GM18498 (cell line): ENCODE results near the gene CNTNAP3B.
"Not testable (repeated sequence)": the region's sequence is repeated elsewhere in the genome, so short reads cannot be mapped to it uniquely, and the experiment has no call there.

ENCODE experiments used
- ATAC-seq: cut with Tn5 transposase; IDR thresholded peaks from one replicate; pipeline ENCODE4 v1.9.1; 2021; ENCODE audit warnings: mild to moderate bottlenecking, moderate library complexity; ENCODE audit not compliant: unreplicated experiment

The CNTNAP3B gene

DNA sequence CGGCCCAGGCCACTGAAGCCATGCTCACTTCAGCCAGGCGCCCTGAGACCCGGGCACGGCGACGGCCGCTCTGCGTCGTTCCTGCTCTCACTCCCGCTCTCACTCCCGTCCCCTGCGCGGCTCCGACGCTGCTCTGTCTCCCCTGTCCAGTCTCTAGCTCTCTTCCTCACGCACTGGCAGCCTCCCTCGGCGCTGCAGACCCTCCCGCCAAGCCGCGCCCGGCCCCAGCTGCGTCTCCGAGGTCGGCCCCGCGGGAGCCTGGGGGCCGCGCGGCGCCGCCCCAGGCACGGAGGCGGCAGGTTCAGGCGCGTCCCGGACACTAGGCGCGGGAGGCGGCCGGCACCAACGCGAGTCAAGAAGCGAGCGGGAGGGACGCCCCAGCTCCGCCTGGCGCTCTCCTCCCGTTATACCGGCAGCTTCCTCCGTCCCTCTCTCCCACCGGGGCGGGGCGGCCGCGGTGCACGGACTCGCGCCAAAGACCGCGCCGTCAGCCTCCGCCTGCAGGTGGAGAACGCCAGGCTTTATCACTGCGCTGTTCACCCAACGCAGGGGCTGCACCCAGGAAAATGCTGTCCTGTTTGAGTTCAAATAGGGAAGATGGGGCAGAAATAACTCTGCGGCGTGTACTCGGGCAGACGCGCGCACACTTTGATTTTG is at the start of gene CNTNAP3B:
CNTNAP3B (minus strand) TSS at position 354 of the 657 bp plus-strand sequence; CDS start at position 22, 332 bp downstream.
- not testable (repeated sequence) for ATAC-seq

DNA sequence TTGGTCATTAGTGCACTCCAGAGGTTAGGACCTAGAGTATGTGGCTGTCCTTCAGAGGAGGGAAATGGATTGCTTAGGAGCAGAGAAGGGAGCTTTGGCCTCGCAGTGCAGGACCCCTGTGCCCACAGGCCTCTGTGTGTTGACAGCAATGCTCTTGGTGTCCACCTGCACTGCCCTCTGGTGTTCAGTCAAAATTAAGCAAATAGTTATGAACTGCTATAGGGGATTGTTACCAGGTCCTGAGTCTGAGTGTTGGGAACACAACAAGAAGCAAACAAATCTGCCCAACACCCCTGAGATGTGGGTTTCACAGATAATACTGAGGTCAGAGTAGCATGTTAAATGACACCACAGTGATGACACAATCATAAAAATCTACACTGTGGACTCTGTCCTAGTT is 31.1 kb upstream of the CNTNAP3B start:
- not testable (repeated sequence) for ATAC-seq

DNA sequence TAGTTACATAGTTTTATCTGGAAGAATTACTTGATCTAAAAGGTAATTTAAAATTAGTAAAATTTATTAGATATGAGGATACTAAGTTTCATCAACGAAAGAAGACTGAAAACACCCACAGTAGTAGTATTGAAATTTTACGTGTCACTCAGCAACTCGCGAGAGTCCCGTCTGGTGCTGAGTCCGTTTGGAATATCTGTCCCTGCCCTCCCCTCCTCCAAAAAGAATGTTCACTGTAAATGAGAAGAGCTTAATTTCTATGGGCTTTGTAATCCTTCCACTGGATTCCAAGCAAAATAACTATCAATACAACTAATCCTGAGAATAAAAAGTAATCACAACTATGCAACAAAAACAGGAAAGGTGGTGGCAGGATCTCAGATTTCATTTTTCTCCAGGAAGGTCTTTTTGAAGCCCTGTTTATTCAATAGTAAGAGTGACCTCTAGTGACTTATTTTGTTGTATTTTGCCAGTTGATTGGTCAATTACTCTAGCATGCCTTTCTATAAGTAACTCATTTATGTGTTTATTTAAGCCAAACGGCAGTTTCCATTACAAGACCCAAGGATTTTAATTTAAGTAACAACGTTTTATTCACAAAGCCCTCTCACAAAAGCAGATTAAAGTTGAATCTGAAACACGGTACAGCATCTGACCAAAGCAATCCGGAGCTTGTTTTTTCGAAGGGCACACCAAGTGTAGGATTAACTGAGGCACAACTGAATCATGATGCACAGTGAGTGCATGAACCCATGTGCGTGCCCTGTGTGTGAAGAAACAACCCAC is 2.0 kb downstream of the CNTNAP3B start:
- not testable (repeated sequence) for ATAC-seq

DNA sequence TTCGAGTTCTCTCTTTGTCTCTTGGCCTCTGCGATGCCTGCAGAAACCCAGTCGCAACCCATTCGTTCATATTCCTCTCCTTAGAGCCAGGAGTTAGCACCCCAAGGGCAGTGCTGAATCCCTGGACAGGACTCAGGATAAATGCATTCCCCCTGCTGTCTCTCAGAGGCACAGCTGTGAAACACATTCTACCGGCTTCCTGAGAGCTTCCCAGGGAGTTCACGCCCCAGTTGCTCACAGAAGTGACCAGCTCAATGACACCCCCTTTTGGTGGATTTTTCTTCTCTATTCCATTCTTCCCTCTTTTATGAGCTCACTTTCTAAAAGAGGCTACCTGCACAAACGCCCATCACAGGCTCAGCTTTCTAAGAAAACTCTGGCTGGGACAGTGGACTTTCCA is 8.2 kb downstream of the CNTNAP3B start:
- ATAC-seq = not testable (repeated sequence)

DNA sequence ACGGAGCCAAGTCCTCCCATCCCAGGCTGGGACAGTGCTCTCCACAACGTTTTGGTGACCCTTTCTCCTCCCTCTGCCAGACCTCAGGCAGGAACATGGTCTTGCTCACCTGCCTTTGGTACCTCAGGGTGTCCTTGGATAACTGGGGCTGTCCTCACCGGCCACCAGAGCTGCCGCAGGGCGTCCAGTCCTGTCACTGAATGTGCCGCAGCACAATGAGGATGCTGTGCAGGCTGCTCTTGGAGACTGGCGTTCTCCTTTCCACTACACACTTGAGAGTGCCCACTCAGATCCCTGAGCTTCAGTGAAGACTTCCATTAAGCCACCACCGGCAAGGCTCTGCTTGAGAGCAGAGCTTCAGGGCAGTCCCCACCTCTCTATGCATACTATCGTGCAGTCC is 33.3 kb downstream of the CNTNAP3B start:
- not testable (repeated sequence) for ATAC-seq

DNA sequence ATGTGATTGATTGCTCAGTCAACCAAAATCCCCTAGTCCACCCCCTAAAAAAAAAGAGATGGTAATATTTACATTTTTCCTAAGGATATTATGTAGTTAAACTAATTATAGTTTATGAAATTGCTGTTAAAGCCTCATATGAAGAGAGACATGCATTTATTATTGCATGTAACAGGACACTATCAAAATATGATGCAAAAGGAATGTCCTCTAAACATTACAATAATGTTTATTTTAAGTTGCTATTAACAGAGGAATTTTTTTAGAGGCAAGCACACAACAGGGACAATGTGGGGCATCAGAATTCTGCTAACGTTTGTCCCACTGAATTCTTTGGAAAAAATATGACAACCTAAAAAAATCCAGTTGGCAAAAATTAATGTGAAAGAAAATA is 44.7 kb downstream of the CNTNAP3B start:
- not testable (repeated sequence) for ATAC-seq

DNA sequence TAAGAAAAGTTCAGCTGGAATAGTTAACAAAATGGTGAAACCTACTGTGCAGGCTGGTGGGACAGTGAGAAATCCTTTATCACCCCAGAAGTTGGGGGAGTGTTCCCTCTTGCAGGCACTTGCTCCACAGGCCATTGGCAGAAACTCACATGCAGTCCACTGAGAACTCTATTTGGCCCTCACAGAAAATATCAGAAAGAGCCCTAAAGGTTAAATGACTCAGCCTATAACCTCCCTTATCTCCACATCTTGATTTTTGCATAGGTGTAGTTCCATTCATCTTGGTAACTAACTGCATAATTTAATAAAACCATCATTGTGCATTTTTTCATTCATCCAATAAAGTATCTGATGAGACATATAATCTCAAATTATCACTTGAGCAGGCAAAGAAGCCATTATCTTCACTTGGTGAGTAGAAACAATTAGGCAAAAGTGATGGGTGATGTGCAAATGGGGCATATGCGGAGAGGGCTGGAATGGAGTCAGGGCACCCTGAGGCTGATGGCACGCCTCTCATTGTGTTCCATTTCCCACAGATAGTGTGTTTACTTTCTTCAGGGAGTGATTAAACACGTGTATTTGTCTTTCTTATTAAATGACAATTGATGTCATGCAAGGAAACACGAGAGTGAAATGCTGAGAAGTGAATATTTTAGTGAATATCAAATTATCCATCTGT is 45.2 kb downstream of the CNTNAP3B start:
- ATAC-seq = not testable (repeated sequence)

DNA sequence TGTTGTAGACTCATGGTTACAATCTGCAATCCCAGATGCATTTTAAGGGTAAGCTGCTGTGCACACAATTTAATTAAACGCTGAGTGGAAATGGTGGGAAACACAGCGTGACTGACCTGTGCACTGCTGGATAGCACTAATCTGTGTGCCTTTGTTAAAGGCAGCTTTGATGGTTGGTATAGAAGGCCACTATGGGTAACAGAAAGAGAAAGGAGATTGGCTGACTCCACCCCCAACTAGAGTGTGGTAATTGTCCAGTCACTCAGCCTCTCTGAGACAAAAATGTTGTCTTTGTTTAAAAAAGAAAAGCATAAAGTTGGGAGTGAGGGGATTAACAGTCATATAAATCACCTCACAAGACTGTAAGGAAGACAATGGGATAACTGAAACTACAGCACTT is 48.9 kb downstream of the CNTNAP3B start:
- not testable (repeated sequence) for ATAC-seq

DNA sequence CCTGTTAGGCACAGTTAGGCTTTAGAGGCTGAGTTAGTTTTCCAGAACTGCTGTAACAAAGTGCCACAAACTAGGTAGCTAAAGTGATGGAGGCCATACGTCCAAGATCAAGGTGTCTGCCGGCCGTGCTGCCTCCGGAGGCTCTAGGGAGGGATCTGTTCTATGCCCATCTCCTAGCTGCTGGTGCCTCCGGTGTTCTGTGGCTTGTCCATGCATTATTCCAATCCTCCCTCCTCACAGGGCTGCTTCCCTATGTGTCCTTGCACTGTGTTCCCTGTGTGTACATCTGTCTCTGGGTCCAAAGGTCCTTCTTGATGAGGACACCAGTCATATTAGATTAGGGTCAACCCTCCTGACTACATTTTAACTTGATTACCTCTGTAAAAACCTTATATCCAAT is 54.4 kb downstream of the CNTNAP3B start:
- not testable (repeated sequence) for ATAC-seq

DNA sequence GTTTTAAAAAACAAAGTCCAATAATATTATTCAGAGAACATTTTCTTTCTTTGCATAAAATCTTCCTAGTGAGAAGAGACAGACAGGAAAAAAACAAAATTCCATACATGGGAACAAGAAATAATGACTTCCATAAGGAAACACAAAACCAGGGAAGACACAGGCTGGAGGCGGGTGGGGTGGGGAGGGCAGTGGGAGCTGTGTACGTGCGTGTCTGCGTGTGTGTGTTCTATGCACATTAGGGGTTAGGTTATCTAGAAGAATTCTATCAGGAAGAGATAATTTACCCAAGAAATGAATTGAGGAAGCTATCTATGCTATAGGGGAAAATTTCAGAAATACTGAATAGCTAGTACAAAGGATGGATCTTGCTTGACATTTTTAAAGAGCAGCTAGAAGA is 58.2 kb downstream of the CNTNAP3B start:
- ATAC-seq = not testable (repeated sequence)

DNA sequence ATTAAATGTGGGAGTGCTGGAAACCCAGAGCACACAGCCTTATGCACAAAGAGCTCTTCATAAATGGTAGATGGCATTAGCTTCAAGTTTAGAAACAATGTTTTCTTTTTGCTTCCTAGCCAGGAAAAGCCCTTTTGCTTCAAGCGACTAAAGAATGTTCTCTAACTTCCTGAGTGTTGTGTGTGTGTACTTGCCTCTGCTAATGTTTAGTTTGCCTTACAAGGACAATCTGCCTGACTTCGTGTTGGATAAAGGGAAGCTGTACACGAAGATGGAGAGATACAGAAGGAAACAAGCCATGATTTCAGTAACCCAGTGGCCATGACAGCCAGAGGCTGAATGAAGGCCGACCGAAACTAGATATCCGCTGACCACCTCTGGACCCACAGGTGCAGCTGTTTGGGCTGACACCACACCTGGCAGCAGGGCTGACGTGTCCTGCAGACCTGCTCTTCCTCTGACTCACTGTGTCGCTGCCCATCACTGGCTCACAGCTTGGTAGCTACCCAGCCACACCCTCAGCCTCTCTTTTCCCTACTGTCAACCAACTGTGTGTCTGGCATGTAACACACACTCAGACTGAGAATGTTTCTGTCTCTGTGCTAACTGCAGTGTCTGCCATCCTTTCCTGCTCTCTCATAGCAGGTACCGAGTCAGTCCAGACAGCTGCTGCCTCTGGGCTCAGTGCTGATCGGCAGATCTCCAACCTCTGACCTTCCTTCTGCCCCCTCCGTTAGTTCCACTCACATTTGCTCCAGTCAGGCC is 59.0 kb downstream of the CNTNAP3B start:
- ATAC-seq = not testable (repeated sequence)

DNA sequence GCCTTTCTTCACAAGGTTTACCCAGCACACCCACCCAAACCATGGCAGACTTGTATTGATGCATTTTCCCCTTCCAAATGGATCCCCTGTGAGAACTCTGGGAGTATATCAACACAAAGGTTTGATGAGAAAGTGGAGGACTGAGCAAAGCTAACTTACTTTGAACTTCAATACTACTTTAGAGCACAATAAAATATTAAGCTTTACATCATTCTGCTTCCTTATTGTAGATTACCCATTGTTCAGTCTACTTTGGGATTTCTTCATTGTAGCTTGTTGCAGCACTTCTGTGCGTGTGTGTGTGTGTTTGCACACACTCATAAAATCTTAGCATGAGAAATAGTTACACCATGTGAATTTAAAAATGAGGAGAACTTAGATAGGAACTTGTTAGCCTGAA is 75.4 kb downstream of the CNTNAP3B start:
- ATAC-seq = not testable (repeated sequence)

DNA sequence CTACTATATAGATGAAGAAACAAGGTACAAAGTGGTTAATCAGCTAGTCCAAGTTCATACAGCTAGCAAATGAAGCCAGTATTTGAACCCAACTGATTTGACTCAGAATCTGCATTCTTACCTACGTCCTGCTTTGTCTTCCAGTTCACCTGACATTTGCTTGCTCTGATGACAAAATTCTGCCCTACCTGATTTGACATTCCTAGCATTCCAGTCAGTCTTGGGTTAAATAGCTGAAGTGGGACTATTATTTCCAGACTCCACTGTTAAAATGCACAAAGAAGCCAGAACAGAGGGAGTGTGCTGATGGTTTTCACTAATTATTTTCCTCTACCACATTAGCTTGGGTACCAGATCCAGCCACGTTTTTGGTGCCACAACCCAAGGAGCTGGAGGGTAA is 78.5 kb downstream of the CNTNAP3B start:
- ATAC-seq = not testable (repeated sequence)

DNA sequence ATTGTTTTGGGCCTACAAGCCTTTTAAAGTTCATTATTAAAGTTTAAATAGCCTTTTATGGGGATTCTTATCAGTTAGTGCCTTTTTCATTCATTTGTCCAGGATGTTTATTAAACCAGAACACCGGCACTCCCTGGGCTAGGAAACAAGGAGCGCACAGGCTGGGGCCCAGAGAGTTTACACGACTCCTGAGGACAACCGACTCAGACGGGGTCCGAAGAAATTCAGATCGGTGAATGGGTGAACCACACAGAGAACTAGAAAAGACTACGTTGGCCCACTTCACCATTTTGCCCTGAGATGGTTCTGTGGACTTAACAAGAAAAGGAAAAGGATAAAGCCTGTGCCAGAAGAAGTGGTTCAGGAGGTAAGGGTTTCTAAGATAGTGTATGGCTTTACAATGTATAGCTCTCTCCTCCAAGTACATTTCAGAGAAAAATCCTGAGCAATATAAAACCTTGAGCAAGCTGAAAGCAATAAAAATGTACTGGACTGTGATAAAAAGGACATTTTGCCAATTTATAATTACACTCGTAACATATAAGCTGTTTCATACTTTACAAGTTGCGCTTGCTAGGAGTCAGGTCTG is 84.7 kb downstream of the CNTNAP3B start:
- ATAC-seq = not testable (repeated sequence)

DNA sequence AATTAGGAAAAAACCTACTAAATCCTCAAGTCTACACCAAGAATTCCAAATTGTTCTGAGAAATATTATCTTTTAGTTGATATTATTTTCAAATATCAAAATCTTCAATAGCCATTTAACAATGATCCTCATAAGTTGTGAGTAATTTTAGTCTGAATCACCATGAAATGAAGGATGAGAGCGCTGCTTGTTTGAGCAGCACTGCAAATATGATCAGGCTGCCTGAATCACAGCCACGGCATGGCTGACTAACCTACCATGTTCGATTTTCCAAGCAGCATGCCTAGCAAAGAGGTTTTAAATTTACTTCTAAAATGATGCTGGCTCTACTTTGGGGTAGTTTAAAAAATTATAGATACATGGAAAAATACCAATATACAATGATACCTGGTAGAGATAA is 95.7 kb downstream of the CNTNAP3B start:
- ATAC-seq = not testable (repeated sequence)

DNA sequence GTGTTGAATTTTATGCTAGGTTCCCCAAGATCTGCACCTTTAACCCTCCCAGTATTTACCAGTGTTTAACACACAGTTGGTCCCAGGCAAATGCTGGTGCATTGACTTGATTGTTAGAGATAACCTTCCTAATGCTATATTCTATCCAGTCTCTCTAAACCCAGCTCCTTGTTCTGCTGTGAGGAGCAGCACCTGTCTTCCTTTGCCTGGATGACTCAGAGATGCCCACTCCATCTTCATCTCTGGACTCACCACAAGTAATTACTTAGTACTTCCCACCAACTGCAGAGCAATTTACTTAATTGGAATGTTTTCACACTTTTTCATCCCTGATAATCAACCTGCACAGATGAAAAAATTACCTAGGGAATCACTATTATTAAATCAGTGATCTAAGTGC is 108.6 kb downstream of the CNTNAP3B start:
- ATAC-seq = not testable (repeated sequence)

DNA sequence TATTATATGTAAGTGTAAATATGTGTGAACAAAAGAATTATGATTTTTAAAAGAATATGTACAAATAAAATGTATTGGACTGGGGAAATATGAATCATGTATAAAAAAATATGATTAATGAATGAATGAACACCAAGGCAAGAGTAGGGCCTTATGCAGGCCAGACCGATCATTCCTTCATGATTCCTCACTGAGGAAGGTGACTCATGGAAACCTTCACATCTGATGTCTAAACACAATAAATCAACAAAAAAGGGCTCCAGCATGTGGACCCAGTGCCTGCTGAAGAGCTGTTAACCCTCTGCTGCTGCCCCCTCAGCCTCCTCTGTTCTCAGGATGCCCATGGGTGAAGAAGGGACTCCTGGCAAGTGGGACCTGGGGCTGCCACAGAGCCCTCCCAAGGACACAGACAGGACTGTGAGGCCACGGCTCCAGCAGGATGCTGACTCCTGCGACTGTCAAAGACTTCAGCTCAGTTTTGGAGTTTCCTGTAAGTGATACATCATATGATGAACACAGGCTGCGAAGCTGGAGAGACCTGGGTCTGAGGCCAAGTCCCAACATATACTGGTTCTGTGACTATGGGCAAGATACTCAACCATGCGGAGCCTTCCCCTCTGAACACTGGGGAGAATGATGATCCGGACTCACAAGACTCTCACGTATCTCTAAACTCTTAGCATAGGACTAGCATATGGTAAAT is 110.9 kb downstream of the CNTNAP3B start:
- not testable (repeated sequence) for ATAC-seq

DNA sequence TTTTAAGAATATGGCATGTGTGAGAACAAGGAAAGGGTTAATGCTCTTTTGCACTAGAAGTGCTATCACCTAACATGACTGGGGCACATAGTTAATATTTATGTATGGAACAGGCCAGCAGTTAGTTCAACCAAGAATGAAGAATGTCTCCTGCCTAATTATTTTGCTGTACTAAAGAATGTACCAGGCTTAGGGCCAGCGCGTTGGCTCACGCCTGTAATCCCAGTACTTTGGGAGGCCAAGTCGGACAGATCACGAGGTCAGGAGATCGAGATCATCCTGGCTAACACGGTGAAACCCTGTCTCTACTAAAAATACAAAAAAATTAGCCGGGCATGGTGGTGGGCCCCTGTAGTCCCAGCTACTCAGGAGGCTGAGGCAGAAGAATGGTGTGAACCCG is 114.9 kb downstream of the CNTNAP3B start:
- not testable (repeated sequence) for ATAC-seq

DNA sequence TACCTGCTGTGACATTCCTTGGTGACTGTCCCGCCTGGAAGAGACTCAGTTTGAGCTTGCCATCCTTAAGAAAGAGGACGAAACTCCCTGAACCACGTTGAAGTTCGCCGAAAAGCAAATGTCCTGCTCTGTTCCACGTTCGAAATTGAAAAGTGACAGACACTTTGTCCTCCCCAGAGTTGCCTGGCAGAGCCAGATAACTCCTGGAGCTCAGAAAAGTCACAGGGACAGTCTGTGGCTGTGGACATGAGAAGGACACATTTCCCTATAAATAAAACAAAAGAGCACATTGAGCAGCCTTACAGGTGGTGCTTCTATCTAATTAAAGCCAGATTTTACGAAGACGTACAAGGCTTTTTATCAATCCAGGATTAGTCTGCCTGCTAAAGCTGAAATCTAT is 137.6 kb downstream of the CNTNAP3B start:
- not testable (repeated sequence) for ATAC-seq

DNA sequence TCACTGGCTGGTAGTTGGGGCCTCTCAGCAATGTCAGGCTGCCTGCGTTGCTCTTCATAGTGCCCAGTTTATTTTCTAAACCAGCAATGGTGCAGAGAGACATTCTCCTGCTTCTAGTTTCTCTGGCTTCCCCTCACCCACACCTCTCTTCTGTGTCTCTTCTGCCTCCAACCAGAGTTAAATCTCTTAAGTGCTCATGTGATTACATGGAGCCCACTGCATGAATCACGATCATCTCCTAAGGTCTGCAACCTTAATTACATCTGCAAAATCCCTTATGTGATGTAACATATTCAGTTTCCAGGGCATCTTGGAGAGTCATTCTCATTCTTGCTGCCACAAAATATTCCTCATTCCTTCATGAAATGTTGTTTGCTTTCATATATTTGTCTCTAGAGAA is 149.0 kb downstream of the CNTNAP3B start:
- ATAC-seq = not testable (repeated sequence)
